ENCODE measurements around the gene PRKCA. TPM values are rescaled to one million over a fixed set of nuclear protein-coding genes. Genes with fewer than 3 reads are reported as not detected.

The PRKCA gene
- total and polyA plus RNA-seq, 2 of the 13 experiments (the other 11 are each of a cell fraction or from before 2014, with no cell fraction given), result 18.5 to 21.5 TPM

GRCh38 chr17:66255112-66255511 is 47.3 kb upstream of the PRKCA start (continued):
- TF ChIP-seq DZIP1 (CRISPR knock-in tag; IDR thresholded peaks at IDR 0.05) (no peak), ZNF879 (CRISPR knock-in tag; IDR thresholded peaks at IDR 0.05) (no peak), ZC3H4 (CRISPR knock-in tag; IDR thresholded peaks at IDR 0.05; ENCODE audit: borderline replicate concordance) (no peak), RXRB (CRISPR knock-in tag; IDR thresholded peaks at IDR 0.05; ENCODE audit: borderline replicate concordance) (peak; percentile 50; the same call in 1 of the 2 replicates), KDM3A (CRISPR knock-in tag; IDR thresholded peaks at IDR 0.05; ENCODE audit: low read depth) (0 out of 2 replicates have a peak, but pooled peaks have one; percentile 64), THAP9 (CRISPR knock-in tag; IDR thresholded peaks at IDR 0.05; ENCODE audit: borderline replicate concordance) (no peak), CTCF (CRISPR knock-in tag; IDR thresholded peaks at IDR 0.05) (peak; percentile 93), SAP130 (CRISPR knock-in tag; IDR thresholded peaks at IDR 0.05; ENCODE audit: low read depth) (peak; percentile 41; the same call in 1 of the 2 replicates), RARA (CRISPR knock-in tag; IDR thresholded peaks at IDR 0.05) (0 out of 2 replicates have a peak, but pooled peaks have one; percentile 22), SKIL (CRISPR knock-in tag; IDR thresholded peaks at IDR 0.05; ENCODE audit: borderline replicate concordance) (no peak), ZSCAN9 (CRISPR knock-in tag; IDR thresholded peaks at IDR 0.05; ENCODE audit: borderline replicate concordance) (0 out of 2 replicates have a peak, but pooled peaks have one; percentile 57), HBP1 (CRISPR knock-in tag; IDR thresholded peaks at IDR 0.05; ENCODE audit: low read depth) (no peak), BHLHE40 (IDR thresholded peaks at IDR 0.05; ENCODE audit: low read length) (0 out of 2 replicates have a peak, but pooled peaks have one; percentile 3), FOXA3 (CRISPR knock-in tag; IDR thresholded peaks at IDR 0.05) (peak; percentile 64), PREB (CRISPR knock-in tag; IDR thresholded peaks at IDR 0.05) (no peak), FLYWCH1 (CRISPR knock-in tag; IDR thresholded peaks at IDR 0.05) (no peak), MED1 (CRISPR knock-in tag; IDR thresholded peaks at IDR 0.05) (peak; percentile 27; the same call in 1 of the 2 replicates), SOX5 (CRISPR knock-in tag; IDR thresholded peaks at IDR 0.05; ENCODE audit: borderline replicate concordance) (0 out of 2 replicates have a peak, but pooled peaks have one; percentile 32)

Data from HepG2 (cell line).